SH-SY5Y (cell line): Measurements from ENCODE around the gene CCDC78.

ENCODE experiments used
- GATA2 ChIP-seq: IDR thresholded peaks from 2 replicates; pipeline ENCODE4 v1.6.1; 2011; ENCODE audit warnings: mild to moderate bottlenecking, low read depth, low read length
- GATA3 ChIP-seq: IDR thresholded peaks from 2 replicates; pipeline ENCODE4 v1.6.1; 2011; ENCODE audit warnings: low read depth, mild to moderate bottlenecking, low read length, moderate library complexity

GRCh38 chr16:741986-742629 lies 15.9 kb upstream of the CCDC78 start:
- TF ChIP-seq GATA3 (no peak), GATA2 (no peak)
